Lower leg skin (tissue), 3 donors: Measurements from ENCODE around the gene NRXN3.

Experiments
- CTCF ChIP-seq, 3 donors: fragments of 450-650 bp; IDR thresholded peaks; one replicate each; pipeline ENCODE4 v1.5.1; 2016; ENCODE audit warnings: antibody characterized with exemption in 3 of 3, mild to moderate bottlenecking in 3 of 3, moderate library complexity in 2 of 3
- POLR2A ChIP-seq, 2 donors: fragments of 450-650 bp; IDR thresholded peaks; one replicate each; pipeline ENCODE4 v1.6.1; 2016 to 2017; ENCODE audit warnings: antibody characterized with exemption in 2 of 2, mild to moderate bottlenecking in 1 of 2, moderate library complexity in 1 of 2

DNA sequence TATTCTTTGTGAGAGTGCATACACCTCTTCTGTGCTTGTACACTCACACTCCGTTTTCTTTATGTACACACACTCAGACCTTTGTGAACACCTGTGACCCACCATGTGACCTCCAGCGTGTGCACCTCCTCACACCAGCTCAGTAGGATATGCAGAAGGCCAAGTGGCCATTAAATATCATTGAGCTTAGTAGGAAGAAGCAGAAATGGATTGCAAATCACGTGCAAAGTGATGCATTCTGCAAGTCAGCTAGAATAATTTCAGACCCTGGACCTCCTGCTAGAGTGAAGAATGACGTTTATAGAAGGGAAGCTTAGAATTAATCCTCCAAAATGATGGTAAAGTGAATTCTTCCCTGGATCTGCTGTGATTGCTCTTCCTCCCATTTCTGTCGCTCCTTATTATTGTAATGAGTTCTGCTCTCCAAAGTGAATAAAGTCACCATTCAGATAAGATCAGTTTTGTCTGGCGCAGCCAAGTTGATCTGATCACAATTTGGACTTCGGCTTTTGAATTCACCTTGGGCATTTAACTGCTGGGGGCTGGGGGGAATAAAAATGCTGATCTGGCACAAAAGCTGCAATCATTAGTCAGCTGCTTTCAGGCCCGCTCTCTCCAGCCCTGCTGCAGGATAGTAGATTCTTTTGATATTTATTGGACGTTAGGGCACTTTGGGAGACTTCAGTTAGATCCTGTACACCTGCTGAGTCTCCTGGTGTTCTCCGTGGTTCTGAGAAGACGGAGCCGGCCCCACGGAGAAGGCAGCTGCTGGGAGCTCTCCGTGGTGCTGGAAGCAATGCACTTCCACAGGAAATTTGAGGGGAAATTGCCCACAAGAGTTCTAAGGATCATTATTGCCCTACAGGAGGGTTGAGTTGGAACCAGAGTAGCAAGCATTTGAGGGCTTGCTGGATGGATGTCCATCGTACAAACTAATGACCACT, 12.4 kb upstream of the NRXN3 start:
- no peak for TF ChIP-seq CTCF (IDR thresholded peaks at IDR 0.05)
- TF ChIP-seq POLR2A (IDR thresholded peaks at IDR 0.05): no peak
